H1 (cell line): ENCODE data around the gene PHLDA3. TPM values are rescaled to one million over a fixed set of nuclear protein-coding genes. Genes with fewer than 3 reads are reported as not detected.

Source experiments
- CTCF ChIA-PET: fragments of 300-600 bp; sonication (Branson Sonifier 250); formaldehyde crosslinking; loops from one replicate; lab custom pipeline; 2021; ENCODE audit not compliant: partially characterized antibody; lab: Charles Lee
- POLR2A ChIA-PET: fragments of 300-600 bp; sonication (Branson Sonifier 250); formaldehyde crosslinking; loops from one replicate; lab custom pipeline; 2021; ENCODE audit warnings: inconsistent platforms; ENCODE audit not compliant: partially characterized antibody; lab: Charles Lee
- DNase-seq, 2 experiments: peaks; one replicate each; pipeline versions ENCODE4 v3.0.0 to v3.0.0-alpha.2; 2010 to 2022; ENCODE audit warnings: low spot score in 2 of 2, low read depth in 1 of 2, mixed read lengths in 1 of 2
- FAIRE-seq: peaks from 2 replicates; lab custom pipeline; 2011; peaks lifted over from hg19 to GRCh38; lab: Jason Lieb, UNC
- H2AFZ ChIP-seq: 2 replicates; pipeline ENCODE4 v1.8.1; 2012; ENCODE audit warnings: low read length, inconsistent platforms
- H2AK5ac ChIP-seq: 2 replicates; pipeline ENCODE4 v1.6.1; 2013; ENCODE audit warnings: low read depth, low read length
- H2BK120ac ChIP-seq: replicated peaks from 2 replicates; pipeline ENCODE3; 2013; ENCODE audit warnings: low read depth, low read length, inconsistent platforms
- H2BK12ac ChIP-seq: 2 replicates; pipeline ENCODE4 v1.6.1; 2013; ENCODE audit warnings: low read depth, low read length
- H2BK15ac ChIP-seq: 2 replicates; pipeline ENCODE4 v1.6.1; 2013; ENCODE audit warnings: low read length
- H2BK20ac ChIP-seq: 2 replicates; pipeline ENCODE4 v1.6.1; 2013; ENCODE audit warnings: low read length
- H2BK5ac ChIP-seq: 2 replicates; pipeline ENCODE4 v1.6.1; 2013; ENCODE audit warnings: low read depth, low read length
- H3K14ac ChIP-seq: 2 replicates; pipeline ENCODE4 v1.6.1; 2013; ENCODE audit warnings: inconsistent platforms; ENCODE audit not compliant: insufficient read length
- H3K18ac ChIP-seq: 2 replicates; pipeline ENCODE4 v1.6.1; 2013; ENCODE audit warnings: low read length; ENCODE audit errors: extremely low read depth
- H3K23ac ChIP-seq: 2 replicates; pipeline ENCODE4 v1.6.1; 2013; ENCODE audit warnings: inconsistent platforms; ENCODE audit not compliant: insufficient read length
- H3K23me2 ChIP-seq: 2 replicates; pipeline ENCODE4 v1.6.1; 2013; ENCODE audit warnings: low read depth, low read length
- H3K27ac ChIP-seq: 2 replicates; pipeline ENCODE4 v1.6.1; 2011; ENCODE audit warnings: low read depth, low read length, inconsistent platforms
- H3K27me3 ChIP-seq, 4 experiments: replicated peaks in 1 of 4; 1 replicate in 1 of 4; 2 replicates in 3 of 4; pipeline versions ENCODE4 v1.6.1 to v1.8.1; 2011 to 2013; ENCODE audit warnings: low read length in 3 of 4, mild to moderate bottlenecking in 3 of 4, inconsistent platforms in 2 of 4, mixed read lengths in 2 of 4, moderate library complexity in 1 of 4; ENCODE audit not compliant: control insufficient read depth in 3 of 4, insufficient read depth in 3 of 4; ENCODE audit errors: extremely low read depth in 1 of 4
- H3K36me3 ChIP-seq, 4 experiments: 2 replicates each; pipeline versions ENCODE4 v1.6.1 to v1.8.1; 2011 to 2013; ENCODE audit warnings: mild to moderate bottlenecking in 4 of 4, low read length in 3 of 4, moderate library complexity in 2 of 4, control low read depth in 1 of 4, inconsistent platforms in 1 of 4; ENCODE audit not compliant: insufficient read depth in 4 of 4, control insufficient read depth in 2 of 4
- H3K4ac ChIP-seq: replicated peaks from 2 replicates; pipeline ENCODE3; 2013; ENCODE audit warnings: low read length, low read depth, mixed read lengths, inconsistent platforms; ENCODE audit not compliant: insufficient read length
- H3K4me1 ChIP-seq, 4 experiments: replicated peaks in 1 of 4; 1 replicate in 1 of 4; 2 replicates in 3 of 4; pipeline versions ENCODE4 v1.6.1 to v1.8.1; 2011 to 2013; ENCODE audit warnings: low read length in 3 of 4, inconsistent platforms in 2 of 4, mixed read lengths in 1 of 4; ENCODE audit not compliant: insufficient read depth in 4 of 4, control insufficient read depth in 3 of 4
- H3K4me2 ChIP-seq, 2 experiments: 2 replicates each; pipeline versions ENCODE4 v1.6.1 to v1.8.1; 2011 to 2013; ENCODE audit warnings: low read depth in 2 of 2, low read length in 2 of 2, control low read depth in 1 of 2, inconsistent platforms in 1 of 2, mild to moderate bottlenecking in 1 of 2; ENCODE audit not compliant: insufficient read depth in 1 of 2
- H3K4me3 ChIP-seq, 4 experiments: fragments of 200-600, 300-600 bp in 1 of 4; sonication (generic), shearing (Covaris generic), sonication (Bioruptor Twin) in 1 of 4; 2 replicates each; pipeline versions ENCODE4 v1.5.1 to v1.8.1; 2011 to 2016; ENCODE audit warnings: low read length in 4 of 4, low read depth in 3 of 4, control low read depth in 2 of 4, inconsistent platforms in 2 of 4, mild to moderate bottlenecking in 2 of 4, mixed read lengths in 1 of 4, moderate library complexity in 1 of 4; ENCODE audit not compliant: insufficient read depth in 2 of 4; ENCODE audit errors: extremely low read depth in 1 of 4
- H3K56ac ChIP-seq: replicated peaks from 2 replicates; pipeline ENCODE3; 2013; ENCODE audit warnings: low read depth, mild to moderate bottlenecking, mixed read lengths, low read length, inconsistent platforms; ENCODE audit not compliant: insufficient read length
- H3K79me1 ChIP-seq: 2 replicates; pipeline ENCODE4 v1.6.1; 2013; ENCODE audit warnings: low read depth, low read length, control low read depth
- H3K79me2 ChIP-seq, 2 experiments: 2 replicates each; pipeline versions ENCODE4 v1.6.1 to v1.8.1; 2012 to 2013; ENCODE audit warnings: low read length in 2 of 2, mild to moderate bottlenecking in 2 of 2, inconsistent platforms in 1 of 2; ENCODE audit not compliant: insufficient read depth in 2 of 2, control insufficient read depth in 1 of 2
- H3K9ac ChIP-seq, 4 experiments: replicated peaks in 1 of 4; 1 replicate in 1 of 4; 2 replicates in 3 of 4; pipeline versions ENCODE4 v1.6.1 to v1.8.1; 2011 to 2013; ENCODE audit warnings: low read depth in 3 of 4, low read length in 3 of 4, control low read depth in 2 of 4, mild to moderate bottlenecking in 2 of 4, moderate library complexity in 2 of 4, inconsistent platforms in 1 of 4; ENCODE audit errors: extremely low read depth in 1 of 4
- H3K9me3 ChIP-seq, 2 experiments: 2 replicates each; pipeline versions ENCODE4 v1.6.1 to v1.8.1; 2012 to 2013; ENCODE audit warnings: mild to moderate bottlenecking in 2 of 2, moderate library complexity in 2 of 2, control low read depth in 1 of 2, inconsistent platforms in 1 of 2, low read depth in 1 of 2, low read length in 1 of 2, mixed read lengths in 1 of 2; ENCODE audit not compliant: insufficient read depth in 2 of 2
- H4K20me1 ChIP-seq, 2 experiments: replicated peaks in 1 of 2; 2 replicates each; pipeline versions ENCODE3 to v1.8.1; 2011 to 2013; ENCODE audit warnings: inconsistent platforms in 2 of 2, low read length in 2 of 2, mild to moderate bottlenecking in 1 of 2; ENCODE audit not compliant: insufficient read depth in 2 of 2, control insufficient read depth in 1 of 2
- H4K5ac ChIP-seq: 2 replicates; pipeline ENCODE4 v1.6.1; 2013; ENCODE audit warnings: low read length, low read depth, mixed read lengths, inconsistent platforms; ENCODE audit not compliant: insufficient read length
- H4K8ac ChIP-seq: 2 replicates; pipeline ENCODE4 v1.8.0; 2013; ENCODE audit warnings: mild to moderate bottlenecking, moderate library complexity, low read length, inconsistent platforms; ENCODE audit not compliant: insufficient read depth; ENCODE audit errors: extremely low read depth
- H4K91ac ChIP-seq: replicated peaks from 2 replicates; pipeline ENCODE3; 2013; ENCODE audit warnings: low read length, mixed read lengths, inconsistent platforms; ENCODE audit not compliant: insufficient read length
- ATF3 ChIP-seq: IDR thresholded peaks from 2 replicates; pipeline ENCODE4 v1.6.1; 2011; ENCODE audit warnings: low read depth, mild to moderate bottlenecking, low read length; ENCODE audit not compliant: insufficient read depth
- BACH1 ChIP-seq: IDR thresholded peaks from 2 replicates; pipeline ENCODE4 v1.6.1; 2012; ENCODE audit warnings: low read length, improper control_type of control experiment
- BCL11A ChIP-seq, 2 experiments: IDR thresholded peaks; one replicate each; pipeline ENCODE4 v1.6.1; 2011; ENCODE audit warnings: low read depth in 2 of 2, low read length in 2 of 2, mild to moderate bottlenecking in 2 of 2
- CREB1 ChIP-seq: IDR thresholded peaks from 2 replicates; pipeline ENCODE4 v1.6.1; 2012; ENCODE audit warnings: inconsistent platforms
- HDAC2 ChIP-seq, 2 experiments: fragments of 300-600 bp in 1 of 2; sonication (generic) in 1 of 2; IDR thresholded peaks; 2 replicates each; pipeline ENCODE4 v1.6.1; 2011 to 2012; ENCODE audit warnings: low read depth in 2 of 2, low read length in 2 of 2, mild to moderate bottlenecking in 2 of 2, moderate library complexity in 2 of 2, borderline replicate concordance in 1 of 2, inconsistent platforms in 1 of 2
- HDAC6 ChIP-seq: IDR thresholded peaks from one replicate; pipeline ENCODE4 v1.7.1; 2012; ENCODE audit warnings: low read depth, mild to moderate bottlenecking, inconsistent platforms, low read length, moderate library complexity
- MAX ChIP-seq: IDR thresholded peaks from 2 replicates; pipeline ENCODE4 v1.6.1; 2012; ENCODE audit warnings: inconsistent platforms
- PHF8 ChIP-seq: fragments of 200-600 bp; sonication (generic); conservative IDR thresholded peaks from 2 replicates; pipeline ENCODE4 v1.7.1; 2012; ENCODE audit warnings: low read depth, mild to moderate bottlenecking, inconsistent platforms, low read length, moderate library complexity
- SIN3A ChIP-seq, 2 experiments: IDR thresholded peaks in 1 of 2; conservative IDR thresholded peaks in 1 of 2; 2 replicates each; pipeline ENCODE4 v1.6.1; 2011 to 2012; ENCODE audit warnings: low read length in 2 of 2, improper control_type of control experiment in 1 of 2, low read depth in 1 of 2, mild to moderate bottlenecking in 1 of 2
- TCF12 ChIP-seq: IDR thresholded peaks from 2 replicates; pipeline ENCODE4 v1.6.1; 2011; ENCODE audit warnings: low read depth, mild to moderate bottlenecking, low read length
- USF2 ChIP-seq: IDR thresholded peaks from 2 replicates; pipeline ENCODE4 v1.6.1; 2011; ENCODE audit warnings: low read length, improper control_type of control experiment
- WGBS, 2 experiments: shearing (Covaris generic) in 1 of 2; methylation state at CpG; one replicate each; pipeline versions ENCODE4 v1.1.6 to v1.1.7; 2013 to 2015; ENCODE audit warnings: low lambda C conversion rate in 2 of 2, mixed read lengths in 2 of 2, inconsistent platforms in 1 of 2, low coverage in 1 of 2, missing lambda C conversion rate in 1 of 2; ENCODE audit not compliant: insufficient replicate concordance in 2 of 2, insufficient coverage in 1 of 2, insufficient read length in 1 of 2; ENCODE audit errors: extremely low coverage in 1 of 2, missing lambda C conversion rate in 1 of 2; 5-methylcytosine and 5-hydroxymethylcytosine counted together
- polyA plus RNA-seq, 7 experiments: library from polyadenylated mRNA; depleted of rRNA in 3 of 7; stranded (reverse) in 5 of 7; unstranded in 2 of 7; fragments of >200 nt in 5 of 7; fragments of 200-250 nt in 2 of 7; gene quantifications; 1 replicate in 5 of 7; 2 replicates in 1 of 7; 4 replicates in 1 of 7; pipeline versions ENCODE4 v1.2.1 to v1.2.3, GENCODE V29; 2011 to 2013; ENCODE audit warnings: missing spikeins in 2 of 7, mixed read lengths in 2 of 7
- total RNA-seq: library from RNA; stranded (reverse); fragmentation: NEBNext Ultra II Directional; extraction: Animal tissue kit (Norgen Biotek cat#: 25700); gene quantifications from 2 replicates; pipeline ENCODE4 v1.2.1, GENCODE V29; 2021

Gene PHLDA3
- total and polyA plus RNA-seq, 2 of the 8 experiments (the other 6 are each of a cell fraction or from before 2014, with no cell fraction given): 25.5 to 27.5 TPM

- 0 out of 2 replicates have a peak overlapping the region, but pooled peaks have one; percentile 31 for H2BK15ac ChIP-seq
- H2AK5ac ChIP-seq: no peak overlapping the region
- H2BK20ac ChIP-seq: no peak overlapping the region
- FAIRE-seq (no peak), DNase-seq (no peak)
- H3K56ac ChIP-seq: no peak overlapping the region
- H4K20me1 ChIP-seq: no peaks in the 10 kb centered on the region
- no peak overlapping the region for H3K14ac ChIP-seq
- H2BK120ac ChIP-seq: no peak overlapping the region
- no peaks in the 10 kb centered on the region for H3K79me2 ChIP-seq
- H3K4me1 ChIP-seq: peaks cover 2 to 12% (median 5%) of the 10 kb centered on the region in 4 experiments
- no peak overlapping the region for H3K9ac ChIP-seq
- no peak overlapping the region for H4K8ac ChIP-seq
- H3K9me3 ChIP-seq: no peaks in the 10 kb centered on the region
- H2AFZ ChIP-seq: no peak overlapping the region
- H2BK5ac ChIP-seq: no peak overlapping the region
- H3K23ac ChIP-seq: no peak overlapping the region
- no peak overlapping the region for H2BK12ac ChIP-seq
- no peaks in the 10 kb centered on the region for H3K27me3 ChIP-seq
- H3K27ac ChIP-seq: no peak overlapping the region
- POLR2A ChIA-PET: interaction anchor here (2.6 kb wide), 1 partner anchor 12 kb away, joined by 11 read pairs; the partner anchor contains the start of gene PHLDA3
- no peaks in the 10 kb centered on the region for H3K23me2 ChIP-seq
- no peak overlapping the region for H3K4ac ChIP-seq
- no peak overlapping the region for H4K5ac ChIP-seq
- whole genome bisulfite sequencing, 2 experiments: 89% methylated on average over 4 of the region's 4 CpGs; no CpG with 5 or more reads in 1 of the 2 experiments
- H4K91ac ChIP-seq: no peak overlapping the region
- no peak overlapping the region for H3K4me3 ChIP-seq
- CTCF ChIA-PET: interaction anchor here (1.1 to 12.7 kb wide), 6 partner anchors 9 to 204 kb away, joined by 3 to 155 read pairs (median 12); partner anchors contain the start of gene PHLDA3
- H3K18ac ChIP-seq: no peak overlapping the region
- no peaks in the 10 kb centered on the region for H3K79me1 ChIP-seq
- H3K36me3 ChIP-seq: no peaks in the 10 kb centered on the region
- H3K4me2 ChIP-seq: no peak overlapping the region
- TF ChIP-seq HDAC2 (IDR thresholded peaks at IDR 0.05; ENCODE audit: borderline replicate concordance in 1 of 2, low read depth in 2 of 2, low read length in 2 of 2): no peak
- TF ChIP-seq CREB1: no peak
- TF ChIP-seq HDAC6: no peak
- no peak for TF ChIP-seq USF2
- no peak for TF ChIP-seq MAX
- TF ChIP-seq SIN3A (conservative IDR thresholded peaks at IDR 0.05 in 1 of 2, IDR thresholded peaks at IDR 0.05 in 1 of 2; ENCODE audit: low read depth in 1 of 2, low read length in 2 of 2): no peak
- TF ChIP-seq BACH1: no peak
- no peak for TF ChIP-seq PHF8
- no peak for TF ChIP-seq BCL11A (IDR thresholded peaks at IDR 0.05; ENCODE audit: low read depth in 2 of 2, low read length in 2 of 2)
- TF ChIP-seq ATF3: no peak
- no peak for TF ChIP-seq TCF12
Measured at GRCh38 chr1:201457508-201457960, 11.5 kb downstream of the PHLDA3 start.
